NCI-H187 treated with DMSO at 0.1 percent for 48 hours (cell line): Measurements from ENCODE around the gene ABLIM1.
"Not testable (repeated sequence)": the region's sequence is repeated elsewhere in the genome, so short reads cannot be mapped to it uniquely, and the experiment has no call there.

Experiments
- DNase-seq: peaks from one replicate; lab custom pipeline; 2025; lab: John Stamatoyannopoulos, UW

ABLIM1 gene

DNA sequence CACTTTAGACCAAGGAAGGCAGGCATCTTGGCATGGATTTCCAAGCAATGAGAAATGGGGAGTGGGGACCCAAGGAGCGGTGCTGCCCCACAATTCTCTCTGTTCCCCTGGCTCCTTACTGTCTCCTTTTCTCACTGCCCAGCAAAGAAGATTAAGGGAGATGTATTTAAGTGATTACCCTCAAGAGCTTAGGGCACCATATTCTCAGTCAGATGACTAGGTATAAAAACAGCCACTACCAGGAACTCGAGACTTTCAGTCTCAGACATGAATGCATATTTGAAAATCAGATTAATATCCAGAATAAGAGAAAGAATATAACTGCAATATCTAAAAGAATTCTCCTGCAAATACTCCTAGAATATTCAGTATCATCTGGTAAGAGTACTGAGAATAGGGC is at the start of gene ABLIM1:
Gene ABLIM1 (minus strand): TSS at position 101 of the 400 bp plus-strand sequence. CDS start 75 bp downstream, at position 26.
- no peak for DNase-seq

DNA sequence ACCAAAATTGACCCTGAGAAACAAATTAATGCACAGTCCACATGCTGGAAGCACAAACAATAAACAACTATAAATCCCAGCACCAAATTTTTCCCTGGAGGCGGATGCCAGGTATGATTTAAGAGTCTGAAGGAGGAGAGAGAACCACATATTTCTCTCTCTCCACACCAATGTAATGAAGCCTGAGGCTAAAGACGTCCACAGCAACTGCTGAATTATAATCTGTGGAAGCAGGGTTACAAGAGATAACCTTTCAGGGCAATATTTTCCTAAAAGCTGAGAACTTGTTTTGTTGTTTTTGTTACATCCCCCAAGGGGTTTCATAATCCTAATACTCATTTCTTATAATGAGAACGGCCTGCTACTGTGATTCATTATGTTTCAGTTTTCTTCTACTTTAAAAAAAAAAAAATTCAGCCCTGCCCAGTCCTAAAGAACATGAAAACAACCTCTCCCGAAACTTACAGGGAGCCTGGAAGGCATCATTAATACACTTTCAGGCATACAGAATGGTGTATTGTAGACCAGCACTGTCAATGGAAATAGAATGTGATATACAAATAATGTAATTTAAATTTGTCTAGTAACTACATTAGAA is 48.5 kb upstream of the ABLIM1 start:
- no peak for DNase-seq

DNA sequence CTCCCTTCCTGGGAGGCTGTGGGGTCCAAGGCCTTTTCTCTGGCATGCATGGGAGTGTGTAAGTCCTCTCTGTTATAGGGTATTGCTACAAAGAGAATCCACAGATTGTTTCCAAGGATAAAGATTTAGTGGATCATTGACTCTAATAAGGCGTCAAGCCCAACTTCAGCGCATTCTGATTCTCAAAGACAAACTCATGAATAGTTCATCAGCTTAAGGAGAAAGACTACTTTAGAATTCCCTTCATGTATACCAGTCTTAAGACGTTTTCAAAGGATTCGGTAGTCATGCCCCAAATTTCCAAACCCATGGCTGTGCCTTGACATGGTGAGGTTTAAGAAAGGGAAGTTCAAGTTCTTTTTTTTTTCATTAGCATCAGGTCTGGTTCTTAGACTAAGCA is 46.6 kb upstream of the ABLIM1 start:
- DNase-seq = no peak

DNA sequence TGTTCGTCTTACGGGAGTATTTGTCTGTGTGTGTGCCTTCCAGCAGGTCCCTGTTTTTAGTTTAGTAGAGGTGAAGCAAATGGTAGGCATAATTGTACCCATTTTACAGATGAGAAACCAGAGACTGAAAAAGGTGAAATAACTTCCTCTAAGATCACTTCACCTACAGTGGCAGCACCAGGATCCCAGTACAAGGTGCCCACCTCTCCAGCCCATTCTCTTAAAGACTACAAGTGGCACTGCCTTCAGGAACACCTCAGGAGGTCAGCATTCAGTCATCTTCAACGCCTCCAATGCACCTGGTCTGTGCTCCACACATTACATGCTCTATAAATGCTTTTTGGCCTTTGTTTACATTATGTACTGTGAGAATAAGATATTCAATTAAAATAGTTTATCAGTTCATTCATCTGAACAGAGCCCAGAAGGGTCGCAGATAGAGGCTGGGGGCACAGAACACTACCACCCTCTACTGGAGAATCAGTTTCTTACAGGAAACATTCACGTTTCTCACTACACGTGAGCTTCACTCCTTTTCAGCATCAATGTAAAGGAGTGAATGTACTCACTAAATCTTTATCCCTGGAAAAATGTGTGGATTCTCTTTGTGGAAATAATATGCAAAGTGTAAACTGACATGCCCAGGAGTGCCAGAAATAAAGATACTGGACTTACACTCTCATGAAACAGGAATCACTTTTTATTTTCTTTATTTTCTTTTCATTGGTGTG is 45.5 kb upstream of the ABLIM1 start:
- no peak for DNase-seq

DNA sequence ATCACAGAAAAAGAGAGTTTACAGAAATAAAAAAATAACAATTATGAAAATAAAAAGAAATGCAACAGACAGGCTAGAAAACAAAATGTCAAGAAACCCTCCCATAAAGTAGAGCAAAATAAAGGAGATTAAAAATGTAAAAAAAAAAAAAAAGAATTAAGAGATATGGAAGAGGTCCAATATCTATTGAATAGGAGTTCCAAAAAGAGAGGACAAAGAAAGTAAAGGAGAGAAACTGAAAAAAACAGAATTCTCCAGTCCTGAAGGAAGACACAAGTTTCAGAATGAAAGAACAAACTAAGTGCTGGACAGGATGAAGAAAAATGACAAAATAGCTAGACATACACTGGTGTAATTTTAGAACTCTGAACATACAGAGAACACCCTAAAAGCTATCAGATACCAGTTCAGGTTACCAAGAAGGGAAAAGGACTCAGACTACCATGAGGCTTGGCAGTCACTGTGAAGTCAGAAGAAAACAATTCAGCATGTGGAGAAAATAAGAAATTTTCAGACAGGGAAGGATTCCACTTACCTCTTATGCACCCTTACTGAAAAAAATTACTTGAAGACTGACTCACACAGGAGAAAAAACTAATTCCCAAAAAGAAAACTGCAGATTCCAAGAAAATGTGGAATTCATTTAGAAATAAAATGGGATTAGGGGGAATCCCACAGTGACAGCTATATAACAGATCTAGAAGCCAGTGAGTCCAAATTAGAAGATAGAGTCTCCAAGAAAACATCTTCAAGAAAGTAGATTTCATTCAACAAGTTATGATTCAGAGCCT is 40.4 kb upstream of the ABLIM1 start:
- no peak for DNase-seq

DNA sequence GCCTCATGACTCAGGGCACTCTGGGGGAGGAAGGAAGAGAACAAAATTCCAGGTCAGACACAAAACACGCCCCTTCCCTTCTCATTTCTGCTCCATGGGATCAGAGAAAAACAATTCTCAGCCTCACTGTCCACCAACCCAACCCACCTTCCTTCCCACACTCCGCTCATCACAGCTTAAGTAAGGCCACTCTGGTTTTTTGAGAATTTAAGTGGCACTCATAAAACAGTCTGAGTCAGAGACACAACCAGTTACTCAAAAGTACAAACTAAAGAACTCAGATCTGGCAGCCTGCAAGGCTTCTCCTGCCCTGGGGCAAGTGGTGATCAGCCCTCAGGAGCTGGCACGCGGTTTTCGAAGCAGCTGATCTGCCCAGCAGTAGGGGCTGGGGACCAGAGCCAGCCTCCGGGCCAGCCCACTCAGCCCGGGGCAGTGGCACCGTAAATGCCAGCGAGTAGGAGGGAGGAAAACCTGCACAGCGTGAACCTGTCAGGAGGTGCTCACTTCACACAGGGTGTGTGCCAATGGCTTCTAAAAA is 39.1 kb upstream of the ABLIM1 start:
- no peak for DNase-seq

DNA sequence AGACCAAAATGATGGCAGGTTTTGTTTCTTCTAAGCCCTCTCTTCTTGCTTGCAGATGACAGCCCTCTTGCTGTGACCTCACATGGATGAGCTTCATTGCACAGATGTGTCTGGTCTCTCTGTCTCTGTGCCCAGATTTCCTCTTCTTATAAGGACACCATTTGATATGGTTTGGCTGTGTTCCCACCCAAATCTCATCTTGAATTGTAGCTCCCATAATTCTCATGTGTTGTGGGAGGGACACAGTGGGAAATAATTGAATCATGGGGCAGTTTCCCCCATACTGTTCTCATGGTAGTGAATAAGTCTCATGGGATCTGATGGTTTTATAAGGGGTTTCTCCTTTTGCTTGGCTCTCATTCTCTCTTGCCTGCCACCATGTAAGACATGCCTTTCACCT is 38.2 kb upstream of the ABLIM1 start:
- DNase-seq = not testable (repeated sequence)

DNA sequence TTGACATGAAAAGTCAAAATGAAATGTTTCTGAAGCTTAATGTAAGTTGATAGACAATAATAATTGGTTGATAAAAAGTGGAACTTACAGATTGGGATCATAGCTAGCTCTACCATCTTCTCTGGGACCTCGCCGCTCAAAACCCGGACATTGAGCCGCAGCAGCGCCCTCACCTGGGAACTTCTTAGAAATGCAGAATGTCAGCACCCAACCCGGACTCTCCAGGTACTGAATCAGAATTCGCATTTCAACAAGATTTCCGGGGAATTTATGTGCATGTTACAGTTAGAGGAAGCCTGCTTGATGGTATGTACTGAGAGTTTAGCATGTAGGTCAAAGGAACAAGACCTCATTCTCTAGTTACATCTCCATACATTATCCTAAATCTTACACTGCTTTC is 36.7 kb upstream of the ABLIM1 start:
- DNase-seq = no peak

DNA sequence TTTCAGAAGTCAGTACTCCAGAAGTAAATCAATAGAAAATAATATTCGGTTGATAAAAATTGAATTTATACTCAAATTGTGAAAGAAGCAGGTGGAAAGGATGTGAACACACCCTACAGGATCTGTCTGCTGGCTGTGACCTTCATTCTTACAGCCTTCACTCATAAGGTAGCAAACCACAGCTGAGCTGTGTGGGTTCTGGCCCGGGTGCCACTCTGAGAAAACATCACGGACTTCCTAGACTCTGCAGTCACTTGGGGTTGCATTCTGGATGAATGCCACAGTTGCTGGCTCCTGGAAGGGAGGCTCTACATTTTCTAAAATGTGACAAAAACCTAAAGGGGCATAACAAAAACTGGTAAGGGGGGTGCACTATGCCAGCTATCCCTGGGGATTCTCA is 36.0 kb upstream of the ABLIM1 start:
- no peak for DNase-seq

DNA sequence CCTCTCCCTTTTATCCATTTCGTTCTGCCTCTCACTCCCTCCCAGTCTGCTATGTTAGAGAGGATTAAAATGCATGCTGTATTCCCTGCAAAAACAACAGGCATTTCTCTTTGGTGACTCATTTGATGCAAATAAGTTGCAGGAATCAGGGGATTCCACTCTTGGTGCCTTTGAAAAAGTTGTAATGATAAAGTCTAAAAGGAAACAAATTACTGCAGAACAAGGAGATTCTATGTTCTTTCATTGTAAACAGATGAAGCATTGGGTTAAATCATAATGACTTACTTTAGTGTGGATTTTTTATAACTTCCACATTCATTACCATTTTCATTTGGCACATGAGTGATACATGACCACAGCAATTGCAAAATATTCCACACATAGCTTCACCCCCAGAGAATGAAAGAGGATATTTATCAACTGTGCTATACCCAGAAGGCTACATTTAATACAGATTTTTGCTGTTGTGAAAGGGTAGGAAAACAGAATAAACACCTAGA is 33.4 kb upstream of the ABLIM1 start:
- DNase-seq = no peak

DNA sequence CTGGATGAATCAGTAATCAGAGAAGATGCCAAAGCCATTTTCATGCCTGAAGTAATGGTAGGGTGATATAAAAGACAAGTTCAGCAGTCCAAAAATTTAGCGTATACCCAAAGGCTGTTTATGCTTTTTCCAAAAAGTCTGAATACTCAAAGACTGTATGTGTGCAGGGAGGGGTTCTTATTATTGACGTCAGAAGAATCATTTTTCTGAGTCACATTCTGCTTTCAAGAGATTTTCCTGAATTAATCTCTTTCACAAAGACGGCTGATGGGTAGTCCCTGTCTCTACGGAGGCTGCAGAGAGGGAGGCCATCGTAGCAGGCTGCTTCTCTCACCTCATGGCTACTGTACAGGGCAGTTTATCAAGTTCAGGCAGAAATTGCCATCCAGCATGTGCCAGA is 30.7 kb upstream of the ABLIM1 start:
- DNase-seq = no peak

DNA sequence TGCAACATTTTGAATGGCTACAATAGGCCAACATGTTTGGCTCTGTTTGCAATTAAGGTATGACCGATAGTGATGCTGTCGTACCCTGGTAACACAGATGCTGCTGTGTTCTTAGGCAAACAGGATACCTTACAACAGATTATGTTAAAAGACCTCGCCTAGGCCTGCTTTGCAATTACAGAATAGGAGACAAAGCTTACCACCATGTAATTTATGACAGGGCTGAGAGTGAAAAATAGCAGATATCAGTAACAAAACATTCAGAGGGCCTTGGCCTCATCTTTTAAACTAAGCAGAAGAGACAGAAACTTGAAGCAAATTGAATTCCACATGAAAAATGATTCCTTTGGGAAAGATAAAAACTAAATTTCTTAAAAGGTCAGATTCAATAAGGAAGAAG is 29.4 kb upstream of the ABLIM1 start:
- DNase-seq = no peak

DNA sequence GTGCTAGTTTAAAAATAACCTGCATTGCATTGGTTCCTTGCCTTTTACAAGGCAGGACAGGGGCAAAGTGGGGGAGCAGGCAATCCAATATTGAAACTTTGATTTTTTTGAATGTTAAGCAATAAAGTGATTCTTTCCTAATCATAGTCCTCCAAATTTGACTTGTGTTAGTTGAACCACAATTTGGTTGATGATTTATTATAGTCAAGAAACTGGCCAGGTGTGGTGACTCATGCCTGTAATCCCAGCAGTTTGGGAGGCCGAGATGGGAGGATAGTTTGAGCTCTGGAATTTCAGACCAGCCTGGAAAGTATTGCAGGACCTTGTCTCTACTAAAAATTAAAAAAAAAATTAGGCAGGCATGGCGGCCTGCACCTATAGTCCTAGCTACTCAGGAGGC is 27.9 kb upstream of the ABLIM1 start:
- DNase-seq = no peak

DNA sequence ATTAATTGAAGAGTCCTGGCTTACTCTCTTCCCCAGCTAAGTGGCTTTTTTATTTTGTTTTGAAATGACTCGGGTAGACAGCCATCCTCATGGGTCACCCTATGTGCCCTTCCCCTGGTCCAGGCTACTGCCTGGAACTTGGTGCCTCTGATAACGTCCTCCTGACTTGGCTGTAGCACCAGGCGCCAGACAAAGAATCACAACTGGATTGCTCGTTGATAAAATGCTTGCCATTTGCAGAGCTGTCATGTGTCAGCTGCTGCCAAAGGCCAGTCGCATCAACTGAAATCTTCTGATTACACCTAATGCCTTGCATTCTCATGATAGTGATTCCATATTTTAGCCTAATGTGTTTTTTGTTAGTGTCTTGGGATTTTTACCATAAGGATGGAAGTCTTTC is 27.4 kb upstream of the ABLIM1 start:
- no peak for DNase-seq

DNA sequence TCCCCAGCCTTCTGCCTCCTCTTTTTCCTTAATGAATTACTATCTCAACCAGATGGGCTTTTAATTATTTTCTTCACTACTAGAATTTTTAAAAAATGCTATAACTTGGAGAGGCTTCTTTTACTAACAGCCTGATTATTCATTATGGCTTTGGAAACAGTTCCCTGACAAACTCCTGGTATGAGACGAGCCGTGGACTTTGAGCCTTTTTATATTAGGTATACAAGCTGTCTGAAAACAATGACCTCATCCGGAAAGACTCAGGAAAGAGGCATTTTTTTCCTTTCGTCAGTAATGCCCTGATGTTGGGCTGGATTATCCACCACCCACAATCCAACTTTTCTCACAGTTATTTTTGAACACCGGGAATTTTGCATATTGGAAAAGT is 26.7 kb upstream of the ABLIM1 start:
- no peak for DNase-seq

DNA sequence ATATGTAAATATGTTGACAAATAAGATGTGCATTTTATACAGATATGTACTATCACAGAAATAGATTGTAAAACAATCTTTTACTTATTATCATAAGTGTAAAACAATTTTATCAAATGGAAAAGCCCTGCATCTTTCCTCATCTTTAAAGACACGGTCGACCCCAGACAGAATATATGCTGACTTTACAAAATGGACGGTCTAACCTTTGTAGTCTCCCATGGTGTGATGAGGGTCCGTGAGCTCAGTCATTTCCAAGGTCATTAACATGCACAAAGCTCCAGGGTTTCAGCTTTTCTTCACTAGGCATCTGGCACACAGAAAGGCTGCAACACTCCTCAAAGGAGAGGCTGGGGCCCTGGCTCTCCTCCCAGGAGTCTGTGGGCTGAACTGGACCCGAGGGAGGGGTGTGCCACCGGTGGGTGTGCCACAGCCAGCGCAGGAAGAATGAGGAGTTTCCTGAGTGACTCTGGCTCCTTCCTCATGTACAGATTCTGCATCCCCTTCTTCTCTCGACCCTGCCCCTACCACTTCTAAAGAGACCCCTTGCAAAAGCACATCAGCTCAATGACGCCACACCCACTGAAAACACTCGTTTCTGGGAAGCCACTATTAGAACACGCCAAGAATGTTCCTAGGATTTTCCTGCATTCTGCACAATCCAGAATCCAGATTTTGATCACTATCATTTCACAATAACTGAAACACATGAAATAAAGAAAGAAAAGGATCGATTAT is 26.2 kb upstream of the ABLIM1 start:
- no peak for DNase-seq

DNA sequence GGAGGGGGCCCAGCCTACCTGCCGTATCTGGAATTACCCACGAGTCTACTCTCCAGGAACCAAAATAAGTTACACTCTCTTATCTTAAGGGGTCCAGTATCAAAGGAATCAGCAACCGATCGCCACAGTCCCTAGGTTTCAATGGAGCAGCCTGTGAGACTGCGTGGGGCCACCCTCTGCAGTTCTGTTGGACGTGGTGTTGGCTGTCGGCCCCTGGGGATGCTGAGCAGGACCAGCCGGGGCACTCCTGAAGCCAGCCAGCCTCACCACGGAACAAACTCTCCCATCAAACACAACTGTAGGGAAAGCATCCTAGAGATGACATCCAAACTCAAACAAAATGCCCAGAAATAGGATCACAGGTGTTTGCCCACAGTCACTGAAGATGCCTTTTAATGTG is 25.5 kb upstream of the ABLIM1 start:
- DNase-seq = no peak

DNA sequence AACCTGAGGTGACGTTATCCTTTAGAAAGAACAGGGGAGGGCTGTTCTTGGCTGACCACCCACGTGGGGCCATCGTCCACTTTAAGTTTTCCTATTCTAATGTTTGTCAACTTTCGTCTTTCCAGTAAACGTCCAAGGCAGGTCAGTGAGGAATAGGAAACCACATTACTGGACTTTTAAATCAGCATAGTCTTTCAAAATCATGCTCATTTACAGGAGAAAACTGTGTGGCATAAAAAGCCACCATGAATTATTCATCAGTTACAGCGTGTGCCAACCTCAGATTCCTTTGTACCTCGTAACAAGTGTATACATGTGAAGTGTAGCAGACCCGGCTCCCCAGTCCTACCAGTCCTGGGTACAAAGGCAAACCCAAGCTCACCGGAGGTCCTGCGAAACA is 25.1 kb upstream of the ABLIM1 start:
- DNase-seq = no peak

DNA sequence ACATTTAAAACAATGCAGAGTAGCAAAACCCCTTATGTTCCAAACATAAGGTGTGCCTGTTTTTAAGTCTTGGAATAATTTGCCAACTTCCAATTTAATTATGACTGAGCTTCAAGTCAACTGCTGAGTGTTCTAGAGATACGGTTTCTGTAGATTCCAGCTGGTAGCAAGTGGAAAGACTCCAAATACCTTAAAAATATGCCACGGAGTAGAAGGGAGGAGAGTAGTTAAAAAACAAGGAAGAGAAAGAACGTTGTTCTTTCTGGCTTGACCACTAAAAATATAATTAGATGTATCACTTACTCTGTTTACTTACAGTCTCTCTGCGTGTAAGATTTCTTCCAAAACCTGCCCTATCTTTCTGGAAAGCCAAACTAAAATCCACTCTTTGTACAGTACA is 24.5 kb upstream of the ABLIM1 start:
- no peak for DNase-seq

DNA sequence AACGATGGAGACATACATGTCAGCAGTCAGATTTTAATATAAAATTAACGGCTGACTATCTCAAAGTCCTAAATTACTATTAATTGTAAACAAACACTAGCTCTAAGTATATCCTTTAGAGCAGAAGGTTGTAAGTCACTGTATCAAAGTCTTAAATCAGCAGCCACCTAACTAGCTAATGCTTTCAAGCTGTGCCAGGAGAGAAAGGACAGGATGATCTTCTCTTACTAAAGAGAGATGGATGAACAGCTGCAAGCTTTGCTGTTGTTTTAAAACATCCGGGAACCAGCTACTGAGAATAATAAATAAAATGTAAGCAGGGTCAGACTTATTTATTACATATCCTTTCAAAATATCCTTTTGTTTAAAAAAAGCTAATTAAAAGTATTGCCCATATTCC is 24.0 kb upstream of the ABLIM1 start:
- no peak for DNase-seq

DNA sequence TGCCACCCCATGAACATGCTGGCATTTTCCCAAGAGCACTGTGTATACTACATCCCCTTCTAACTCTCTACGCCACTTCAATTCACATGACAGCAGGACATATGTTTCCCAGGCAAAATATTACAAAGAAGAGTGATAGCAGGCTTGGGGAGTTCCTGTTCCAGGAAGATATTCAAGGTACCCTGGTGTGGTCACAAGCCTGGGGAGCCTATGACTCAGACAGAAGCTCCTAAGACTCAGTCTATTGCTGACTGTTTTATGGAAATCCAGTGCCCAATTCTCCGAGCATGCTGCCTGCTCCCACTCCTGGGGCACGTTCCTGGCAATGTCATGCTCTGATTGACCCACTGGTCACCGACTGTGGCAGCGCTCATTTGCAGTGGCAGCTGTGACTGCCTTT is 23.5 kb upstream of the ABLIM1 start:
- no peak for DNase-seq

DNA sequence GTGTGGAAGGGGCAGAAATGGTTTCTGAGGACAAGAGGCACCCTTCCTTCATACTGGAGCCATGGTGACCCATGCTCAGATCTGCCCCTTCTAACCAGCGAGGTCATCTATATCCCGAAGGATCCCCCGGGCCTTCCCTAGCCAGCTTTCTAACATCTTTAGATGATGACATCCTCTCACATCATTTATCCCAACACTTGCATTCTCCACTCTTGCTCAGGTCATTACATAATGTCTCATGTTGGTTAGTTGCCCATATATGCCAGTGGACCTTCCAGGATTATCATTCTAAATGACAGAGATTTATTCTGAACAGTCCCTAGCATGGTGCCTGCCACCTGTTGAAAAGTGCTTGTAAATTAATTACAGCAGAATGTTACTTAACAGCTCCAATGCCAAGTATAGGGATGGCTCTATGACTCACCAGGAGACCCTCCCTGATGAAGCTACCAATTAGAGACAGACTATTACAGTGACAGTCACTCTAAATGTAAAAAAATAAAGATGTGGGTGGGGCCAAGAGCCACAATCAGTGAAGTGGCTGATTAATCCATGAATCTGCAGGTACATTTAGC is 22.6 kb upstream of the ABLIM1 start:
- no peak for DNase-seq
